WI38 (cell line): ENCODE results near the gene UNC119.

Experiments
- H3K4me3 ChIP-seq: 2 replicates; pipeline ENCODE4 v1.5.1; 2011; ENCODE audit warnings: low read depth, mild to moderate bottlenecking, control low read depth, low read length
- CTCF ChIP-seq: IDR thresholded peaks from 2 replicates; pipeline ENCODE4 v1.5.1; 2012; ENCODE audit warnings: low read depth, mild to moderate bottlenecking, control low read depth, low read length

The UNC119 gene

GRCh38 chr17:28572259-28573039 lies 20.0 kb upstream of the UNC119 start:
- H3K4me3 ChIP-seq, result no peak overlapping the region; the same call in 1 of the 2 replicates
- TF ChIP-seq CTCF, result no peak

GRCh38 chr17:28571361-28572122 lies 19.1 kb upstream of the UNC119 start, which contains the start of gene PIGS:
Gene PIGS, minus strand, starts transcription at chr17:28571524. Its CDS starts 28 bp downstream, at chr17:28571496.
- no peak for TF ChIP-seq CTCF
- H3K4me3 ChIP-seq, result peak within 1 kb of the TSS; percentile 95

- peak overlapping the region; percentile 95 for H3K4me3 ChIP-seq
- TF ChIP-seq CTCF, result no peak
These were observed 18.4 kb upstream of the UNC119 start for GRCh38 chr17:28570716-28571360.

GRCh38 chr17:28569446-28569845 lies 17.0 kb upstream of the UNC119 start:
- TF ChIP-seq CTCF, result no peak
- H3K4me3 ChIP-seq, result no peak overlapping the region

- no peak overlapping the region for H3K4me3 ChIP-seq
- TF ChIP-seq CTCF, result no peak
These were observed 15.2 kb upstream of the UNC119 start for GRCh38 chr17:28567604-28568003.

- no peak for TF ChIP-seq CTCF
- H3K4me3 ChIP-seq, result no peak overlapping the region
These were observed 11.1 kb upstream of the UNC119 start for GRCh38 chr17:28563475-28563874.
